SH-SY5Y (cell line): ENCODE measurements around the gene CCNF.

ENCODE experiments used
- GATA2 ChIP-seq: IDR thresholded peaks from 2 replicates; pipeline ENCODE4 v1.6.1; 2011; ENCODE audit warnings: mild to moderate bottlenecking, low read depth, low read length
- GATA3 ChIP-seq: IDR thresholded peaks from 2 replicates; pipeline ENCODE4 v1.6.1; 2011; ENCODE audit warnings: low read depth, mild to moderate bottlenecking, low read length, moderate library complexity

- TF ChIP-seq GATA2 (no peak), GATA3 (no peak)
These were observed 25.1 kb upstream of the CCNF start for GRCh38 chr16:2404099-2404498.
